Large intestine (tissue), 12 donors: ENCODE results near the gene RTN4. TPM values are rescaled to one million over a fixed set of nuclear protein-coding genes. Genes with fewer than 3 reads are reported as not detected.

ENCODE experiments used
- DNase-seq, 2 donors: peaks; one replicate each; pipeline versions ENCODE4 v3.0.0 to v3.0.0-alpha.2; 2013
- H3K27ac ChIP-seq: one replicate; pipeline ENCODE4 v1.5.1; 2013; ENCODE audit warnings: low read length
- H3K27me3 ChIP-seq: 2 replicates; pipeline ENCODE4 v1.6.1; 2013; ENCODE audit warnings: low read length; ENCODE audit not compliant: control insufficient read depth, insufficient read depth
- H3K36me3 ChIP-seq: 2 replicates; pipeline ENCODE4 v1.6.1; 2013; ENCODE audit warnings: low read length; ENCODE audit not compliant: control insufficient read depth, insufficient read depth
- H3K4me1 ChIP-seq: one replicate; pipeline ENCODE4 v1.6.1; 2013; ENCODE audit warnings: low read length; ENCODE audit not compliant: control insufficient read depth, insufficient read depth
- H3K4me3 ChIP-seq: one replicate; pipeline ENCODE4 v1.5.1; 2013; ENCODE audit warnings: low read length
- H3K9me3 ChIP-seq: one replicate; pipeline ENCODE4 v1.6.1; 2013; ENCODE audit warnings: mild to moderate bottlenecking, low read depth, low read length, moderate library complexity; ENCODE audit not compliant: control insufficient read depth
- WGBS: methylation state at CpG from one replicate; pipeline ENCODE4 v1.1.5; 2013; ENCODE audit warnings: low lambda C conversion rate; ENCODE audit not compliant: insufficient coverage; 5-methylcytosine and 5-hydroxymethylcytosine counted together
- long read RNA-seq, 11 donors: transcript quantifications; one replicate each; lab custom pipeline, GENCODE V29; 2026
- polyA plus RNA-seq: library from polyadenylated mRNA; unstranded; fragments of 120-200 nt; gene quantifications from one replicate; pipeline ENCODE4 v1.2.1, GENCODE V29; 2013

RTN4 gene, protein sequence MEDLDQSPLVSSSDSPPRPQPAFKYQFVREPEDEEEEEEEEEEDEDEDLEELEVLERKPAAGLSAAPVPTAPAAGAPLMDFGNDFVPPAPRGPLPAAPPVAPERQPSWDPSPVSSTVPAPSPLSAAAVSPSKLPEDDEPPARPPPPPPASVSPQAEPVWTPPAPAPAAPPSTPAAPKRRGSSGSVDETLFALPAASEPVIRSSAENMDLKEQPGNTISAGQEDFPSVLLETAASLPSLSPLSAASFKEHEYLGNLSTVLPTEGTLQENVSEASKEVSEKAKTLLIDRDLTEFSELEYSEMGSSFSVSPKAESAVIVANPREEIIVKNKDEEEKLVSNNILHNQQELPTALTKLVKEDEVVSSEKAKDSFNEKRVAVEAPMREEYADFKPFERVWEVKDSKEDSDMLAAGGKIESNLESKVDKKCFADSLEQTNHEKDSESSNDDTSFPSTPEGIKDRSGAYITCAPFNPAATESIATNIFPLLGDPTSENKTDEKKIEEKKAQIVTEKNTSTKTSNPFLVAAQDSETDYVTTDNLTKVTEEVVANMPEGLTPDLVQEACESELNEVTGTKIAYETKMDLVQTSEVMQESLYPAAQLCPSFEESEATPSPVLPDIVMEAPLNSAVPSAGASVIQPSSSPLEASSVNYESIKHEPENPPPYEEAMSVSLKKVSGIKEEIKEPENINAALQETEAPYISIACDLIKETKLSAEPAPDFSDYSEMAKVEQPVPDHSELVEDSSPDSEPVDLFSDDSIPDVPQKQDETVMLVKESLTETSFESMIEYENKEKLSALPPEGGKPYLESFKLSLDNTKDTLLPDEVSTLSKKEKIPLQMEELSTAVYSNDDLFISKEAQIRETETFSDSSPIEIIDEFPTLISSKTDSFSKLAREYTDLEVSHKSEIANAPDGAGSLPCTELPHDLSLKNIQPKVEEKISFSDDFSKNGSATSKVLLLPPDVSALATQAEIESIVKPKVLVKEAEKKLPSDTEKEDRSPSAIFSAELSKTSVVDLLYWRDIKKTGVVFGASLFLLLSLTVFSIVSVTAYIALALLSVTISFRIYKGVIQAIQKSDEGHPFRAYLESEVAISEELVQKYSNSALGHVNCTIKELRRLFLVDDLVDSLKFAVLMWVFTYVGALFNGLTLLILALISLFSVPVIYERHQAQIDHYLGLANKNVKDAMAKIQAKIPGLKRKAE
- 259 TPM for polyA plus RNA-seq
- long read RNA-seq, donor 1, transcript RTN4-205 (7 exons, 1,898 nt) = major isoform, 64 of 82 reads
- long read RNA-seq, donor 1, transcript RTN4-201 (7 exons, 2,333 nt) = minor isoform, 14 of 82 reads
- long read RNA-seq, donor 1, partial matches to known transcripts = 0 of 82 reads
- long read RNA-seq, donor 1, other reads (novel, unspliced or antisense) = 0 of 82 reads
- long read RNA-seq, donor 2, full-length matches to known transcripts = 184 of 233 reads
- long read RNA-seq, donor 2, partial matches to known transcripts = 49 of 233 reads
- long read RNA-seq, donor 2, other reads (novel, unspliced or antisense) = 0 of 233 reads
- long read RNA-seq, donor 3 = 0 reads
- long read RNA-seq, donor 4, transcript RTN4-205 (7 exons, 1,898 nt) = major isoform, 13 of 22 reads
- long read RNA-seq, donor 4, partial matches to known transcripts = 5 of 22 reads
- long read RNA-seq, donor 4, other reads (novel, unspliced or antisense) = 0 of 22 reads
- long read RNA-seq, donor 5, transcript RTN4-205 (7 exons, 1,898 nt) = major isoform, 35 of 69 reads
- long read RNA-seq, donor 5, transcript RTN4-201 (7 exons, 2,333 nt) = minor isoform, 30 of 69 reads
- long read RNA-seq, donor 5, partial matches to known transcripts = 0 of 69 reads
- long read RNA-seq, donor 5, other reads (novel, unspliced or antisense) = 0 of 69 reads
- long read RNA-seq, donor 6, transcript RTN4-201 (7 exons, 2,333 nt) = minor isoform, 38 of 176 reads
- long read RNA-seq, donor 6, transcript RTN4-215 (2 exons, 860 nt) = minor isoform, 11 of 176 reads
- long read RNA-seq, donor 6, transcript RTN4-205 (7 exons, 1,898 nt) = major isoform, 91 of 176 reads
- long read RNA-seq, donor 6, partial matches to known transcripts = 33 of 176 reads
- long read RNA-seq, donor 6, other reads (novel, unspliced or antisense) = 0 of 176 reads
- long read RNA-seq, donor 7, transcript RTN4-201 (7 exons, 2,333 nt) = minor isoform, 16 of 64 reads
- long read RNA-seq, donor 7, transcript RTN4-215 (2 exons, 860 nt) = minor isoform, 12 of 64 reads
- long read RNA-seq, donor 7, transcript RTN4-205 (7 exons, 1,898 nt) = major isoform, 20 of 64 reads
- long read RNA-seq, donor 7, partial matches to known transcripts = 12 of 64 reads
- long read RNA-seq, donor 7, other reads (novel, unspliced or antisense) = 0 of 64 reads
- long read RNA-seq, donor 8, transcript RTN4-213 (3 exons, 832 nt) = minor isoform, 6 of 256 reads
- long read RNA-seq, donor 8, transcript RTN4-201 (7 exons, 2,333 nt) = minor isoform, 20 of 256 reads
- long read RNA-seq, donor 8, transcript RTN4-205 (7 exons, 1,898 nt) = major isoform, 155 of 256 reads
- long read RNA-seq, donor 8, transcript RTN4-215 (2 exons, 860 nt) = minor isoform, 14 of 256 reads
- long read RNA-seq, donor 8, partial matches to known transcripts = 54 of 256 reads
- long read RNA-seq, donor 8, other reads (novel, unspliced or antisense) = 7 of 256 reads
- long read RNA-seq, donor 9, full-length matches to known transcripts = 221 of 9,121 reads
- long read RNA-seq, donor 9, partial matches to known transcripts = 3,791 of 9,121 reads
- long read RNA-seq, donor 9, other reads (novel, unspliced or antisense) = 5,109 of 9,121 reads
- long read RNA-seq, donor 10, transcript RTN4-213 (3 exons, 832 nt) = minor isoform, 5 of 203 reads
- long read RNA-seq, donor 10, transcript RTN4-201 (7 exons, 2,333 nt) = minor isoform, 45 of 203 reads
- long read RNA-seq, donor 10, transcript RTN4-215 (2 exons, 860 nt) = minor isoform, 14 of 203 reads
- long read RNA-seq, donor 10, transcript RTN4-205 (7 exons, 1,898 nt) = major isoform, 104 of 203 reads
- long read RNA-seq, donor 10, partial matches to known transcripts = 27 of 203 reads
- long read RNA-seq, donor 10, other reads (novel, unspliced or antisense) = 7 of 203 reads
- long read RNA-seq, donor 11, full-length matches to known transcripts = 121 of 121 reads
- long read RNA-seq, donor 11, partial matches to known transcripts = 0 of 121 reads
- long read RNA-seq, donor 11, other reads (novel, unspliced or antisense) = 0 of 121 reads

GRCh38 chr2:55050100-55050994 lies at the start of gene RTN4:
Gene RTN4 (minus strand): TSS chr2:55050451. CDS start chr2:55050300, 151 bp downstream.
- Histone ChIP-seq H3K9me3 (peaks cover 4% of the 10 kb centered on the region), H3K4me3 (peak within 1 kb of the TSS; percentile 96), H3K4me1 (peaks cover 11% of the 10 kb centered on the region), H3K27me3 (no peaks in the 10 kb centered on the region), H3K36me3 (no peaks in the 10 kb centered on the region), H3K27ac (peak within 1 kb of the TSS; percentile 93)
- WGBS = no CpG with 5 or more reads among the region's 66 CpGs
- DNase-seq = peak; percentile 99

DNA sequence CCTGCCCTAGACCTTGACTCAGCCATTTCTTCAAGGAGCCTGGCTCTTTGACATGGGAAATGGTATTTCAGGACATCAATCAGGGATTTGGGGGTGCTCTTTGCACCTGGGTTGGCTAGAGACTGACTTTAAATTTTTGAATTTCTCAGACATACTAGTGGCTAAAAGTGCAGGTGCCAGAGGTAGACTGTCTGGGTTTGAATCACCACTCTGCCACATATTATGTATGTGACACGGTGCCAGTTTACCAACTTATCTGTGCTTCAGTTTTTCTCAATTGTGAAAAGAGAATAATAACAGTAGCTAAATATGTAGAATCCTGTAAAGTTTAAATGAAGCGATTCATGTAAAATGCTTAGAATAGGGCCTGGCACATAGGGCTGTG lies 49.2 kb upstream of the RTN4 start:
- Histone ChIP-seq H3K4me3 (no peak overlapping the region), H3K9me3 (no peaks in the 10 kb centered on the region), H3K27ac (no peak overlapping the region), H3K27me3 (no peaks in the 10 kb centered on the region), H3K4me1 (peaks cover 11% of the 10 kb centered on the region), H3K36me3 (no peaks in the 10 kb centered on the region)
- no peak for DNase-seq
- no CpG with 5 or more reads among the region's 2 CpGs for WGBS

DNA sequence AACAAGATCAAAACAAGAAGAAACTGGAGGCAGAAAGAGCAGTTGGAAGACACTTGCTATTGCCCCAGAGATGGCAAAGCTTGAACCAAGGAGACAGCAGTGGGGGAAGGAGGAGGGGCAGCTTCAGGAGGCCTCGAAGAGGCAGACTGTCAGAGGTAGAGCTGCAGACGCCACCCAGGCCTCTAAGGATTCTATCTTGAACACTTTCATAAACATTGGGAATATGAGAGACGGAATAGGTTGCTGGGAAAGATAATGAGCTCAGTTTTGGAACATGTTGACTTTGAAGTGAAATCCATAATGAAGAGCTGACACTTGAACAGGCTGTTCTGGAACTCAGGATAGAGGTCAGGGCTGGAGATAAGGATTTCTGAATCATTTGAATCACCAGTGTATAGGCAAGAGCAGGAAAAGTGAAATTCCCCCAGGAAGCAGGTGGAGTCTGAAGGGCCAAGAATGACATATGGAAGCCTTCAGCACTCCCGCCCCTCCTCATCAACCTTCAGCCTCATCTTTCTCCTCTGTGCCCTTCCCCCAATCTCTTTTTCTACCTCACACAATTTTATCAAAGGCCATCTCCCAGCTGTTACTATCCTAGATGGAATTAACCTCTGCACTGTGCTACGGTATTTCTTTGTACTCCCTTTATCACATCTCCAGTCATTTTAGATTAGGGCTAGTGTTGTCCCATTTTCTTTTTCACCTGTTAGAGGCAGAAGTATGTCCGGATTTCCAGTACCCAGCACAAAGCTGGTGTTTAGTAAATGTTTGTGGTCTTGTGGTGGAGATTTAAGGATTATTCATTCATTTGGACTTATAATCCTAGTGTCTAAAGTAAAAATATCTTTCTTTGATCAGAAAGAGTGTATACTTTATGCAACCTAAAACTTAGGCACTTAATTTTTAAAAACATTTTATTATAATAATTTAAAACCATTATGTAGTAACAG lies 47.5 kb upstream of the RTN4 start:
- H3K27me3 ChIP-seq = no peaks in the 10 kb centered on the region
- H3K36me3 ChIP-seq = no peaks in the 10 kb centered on the region
- no peak overlapping the region for H3K4me3 ChIP-seq
- no peaks in the 10 kb centered on the region for H3K9me3 ChIP-seq
- peak overlapping the region; percentile 58 for H3K27ac ChIP-seq
- DNase-seq = peak in 1 of 2 donors; percentile 49
- WGBS = 22% methylated on average over 1 of the region's 6 CpGs
- H3K4me1 ChIP-seq = peaks cover 11% of the 10 kb centered on the region

GRCh38 chr2:55097082-55097460 lies 46.8 kb upstream of the RTN4 start:
- no CpG with 5 or more reads among the region's 1 CpG for WGBS
- H3K36me3 ChIP-seq = no peaks in the 10 kb centered on the region
- H3K4me1 ChIP-seq = peaks cover 11% of the 10 kb centered on the region
- no peak overlapping the region for H3K4me3 ChIP-seq
- H3K27me3 ChIP-seq = no peaks in the 10 kb centered on the region
- H3K27ac ChIP-seq = peak overlapping the region; percentile 58
- DNase-seq = no peak
- H3K9me3 ChIP-seq = no peaks in the 10 kb centered on the region

DNA sequence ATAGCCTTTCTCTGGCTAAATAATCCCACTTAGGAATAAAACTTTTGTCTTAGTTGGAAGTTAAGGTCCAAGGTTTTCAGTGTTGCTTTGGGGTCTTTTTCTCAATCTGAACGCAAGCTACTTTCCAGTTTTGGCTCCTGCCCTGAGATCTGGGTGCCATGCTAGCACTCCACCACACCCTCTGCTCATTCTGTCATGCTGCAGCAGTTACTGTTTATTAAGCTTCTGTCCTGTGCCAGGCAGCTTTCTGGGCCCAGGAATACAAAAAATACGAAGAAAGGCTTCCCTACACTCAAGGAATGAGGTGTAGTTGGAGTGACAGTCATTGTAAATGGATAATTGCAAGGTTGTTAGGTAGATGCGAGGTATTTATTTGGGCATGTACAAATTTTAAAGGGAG lies 46.3 kb upstream of the RTN4 start:
- H3K9me3 ChIP-seq = no peaks in the 10 kb centered on the region
- H3K4me1 ChIP-seq = peaks cover 11% of the 10 kb centered on the region
- 70% methylated on average over 2 of the region's 3 CpGs for WGBS
- H3K27me3 ChIP-seq = no peaks in the 10 kb centered on the region
- H3K27ac ChIP-seq = no peak overlapping the region
- no peak overlapping the region for H3K4me3 ChIP-seq
- H3K36me3 ChIP-seq = no peaks in the 10 kb centered on the region
- DNase-seq = no peak

GRCh38 chr2:55093381-55093780 lies 43.1 kb upstream of the RTN4 start:
- WGBS = no CpG with 5 or more reads among the region's 4 CpGs
- Histone ChIP-seq H3K36me3 (no peaks in the 10 kb centered on the region), H3K27me3 (no peaks in the 10 kb centered on the region), H3K4me1 (peaks cover 11% of the 10 kb centered on the region), H3K9me3 (no peaks in the 10 kb centered on the region), H3K4me3 (no peak overlapping the region), H3K27ac (no peak overlapping the region)
- no peak for DNase-seq
